Ectodermal cell (in vitro differentiated cells): ENCODE results near the gene GPR148.

ENCODE experiments used
- H3K27ac ChIP-seq: 2 replicates; pipeline ENCODE4 v1.7.0; 2013; ENCODE audit warnings: mild to moderate bottlenecking, low read depth, low read length; ENCODE audit not compliant: insufficient read depth, poor library complexity, severe bottlenecking
- H3K27me3 ChIP-seq: 2 replicates; pipeline ENCODE4 v1.7.0; 2013; ENCODE audit warnings: mild to moderate bottlenecking, low read length; ENCODE audit not compliant: insufficient read depth, control insufficient read depth, poor library complexity, severe bottlenecking
- H3K36me3 ChIP-seq: one replicate; pipeline ENCODE4 v1.7.0; 2013; ENCODE audit warnings: low read length; ENCODE audit not compliant: control insufficient read depth, insufficient read depth
- H3K4me1 ChIP-seq: one replicate; pipeline ENCODE4 v1.7.0; 2013; ENCODE audit warnings: low read length; ENCODE audit not compliant: control insufficient read depth, insufficient read depth
- H3K4me3 ChIP-seq: 2 replicates; pipeline ENCODE4 v1.7.0; 2013; ENCODE audit warnings: low read depth, low read length, control low read depth; ENCODE audit not compliant: insufficient read depth
- H3K9me3 ChIP-seq: 2 replicates; pipeline ENCODE4 v1.7.0; 2013; ENCODE audit warnings: mild to moderate bottlenecking, low read length, moderate library complexity; ENCODE audit not compliant: control insufficient read depth
- WGBS, 2 experiments: methylation state at CpG; one replicate each; pipeline ENCODE4 v1.1.7; 2013; ENCODE audit warnings: missing lambda C conversion rate in 2 of 2; 5-methylcytosine and 5-hydroxymethylcytosine counted together

GPR148 gene

DNA sequence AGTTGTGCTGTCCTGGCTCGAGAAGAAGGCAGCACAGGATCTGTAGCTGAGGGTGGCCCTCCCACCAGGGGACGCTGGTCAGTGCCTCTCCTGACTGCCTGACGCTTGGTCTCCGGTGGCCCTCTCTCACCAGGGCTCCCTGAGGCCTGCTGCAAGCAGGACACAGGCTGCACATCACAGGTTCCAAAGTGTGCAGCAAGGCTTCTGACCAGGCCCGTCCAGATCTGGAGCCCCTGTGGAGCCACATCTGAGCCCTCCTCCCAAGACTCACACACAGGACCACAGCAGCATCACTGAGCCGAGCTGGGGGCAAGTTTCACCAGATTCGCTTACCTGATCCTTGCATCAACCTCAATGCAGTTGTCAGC lies 38.5 kb downstream of the GPR148 start:
- Histone ChIP-seq H3K4me1 (no peaks in the 10 kb centered on the region), H3K36me3 (no peaks in the 10 kb centered on the region), H3K9me3 (no peaks in the 10 kb centered on the region), H3K4me3 (no peak overlapping the region), H3K27me3 (no peaks in the 10 kb centered on the region), H3K27ac (no peak overlapping the region)
- 81 to 86% methylated on average over 7 of the region's 7 CpGs for WGBS, 2 experiments

GRCh38 chr2:130768191-130768855 lies 39.5 kb downstream of the GPR148 start:
- no peaks in the 10 kb centered on the region for H3K4me1 ChIP-seq
- H3K27me3 ChIP-seq: no peaks in the 10 kb centered on the region
- no peaks in the 10 kb centered on the region for H3K9me3 ChIP-seq
- WGBS, 2 experiments: 91 to 92% methylated on average over 17 of the region's 17 CpGs
- no peak overlapping the region for H3K4me3 ChIP-seq
- H3K36me3 ChIP-seq: no peaks in the 10 kb centered on the region
- no peak overlapping the region for H3K27ac ChIP-seq

DNA sequence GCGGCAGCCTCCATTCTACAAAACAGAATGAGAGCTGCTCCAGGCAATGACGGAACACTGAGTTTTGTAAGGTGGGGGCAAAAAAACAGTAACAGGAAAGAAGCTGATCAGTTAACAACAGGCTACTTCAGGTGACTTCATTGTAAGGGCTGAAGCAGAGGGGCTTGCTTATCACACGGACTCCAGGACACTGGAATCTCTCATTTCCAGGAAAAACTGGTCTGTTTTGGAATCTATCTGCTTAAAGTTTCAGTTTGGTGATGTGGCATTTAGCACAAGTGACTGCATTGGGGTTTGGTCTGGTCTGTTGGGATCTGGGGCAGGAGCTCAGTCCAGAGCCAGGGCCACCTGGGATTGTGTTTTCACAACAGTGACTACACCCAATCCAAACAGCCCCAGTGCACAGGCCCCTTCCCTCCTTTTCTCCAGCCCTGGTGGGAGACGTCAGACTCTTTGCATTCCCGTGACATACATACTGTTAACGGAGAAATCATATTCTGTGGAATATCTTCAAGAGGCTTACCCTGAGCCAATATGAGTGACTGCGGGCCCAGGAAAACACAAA lies 40.6 kb downstream of the GPR148 start:
- 89 to 95% methylated on average over 7 of the region's 7 CpGs for WGBS, 2 experiments
- H3K4me3 ChIP-seq: no peak overlapping the region
- no peaks in the 10 kb centered on the region for H3K4me1 ChIP-seq
- no peaks in the 10 kb centered on the region for H3K27me3 ChIP-seq
- no peaks in the 10 kb centered on the region for H3K9me3 ChIP-seq
- no peak overlapping the region for H3K27ac ChIP-seq
- H3K36me3 ChIP-seq: no peaks in the 10 kb centered on the region

DNA sequence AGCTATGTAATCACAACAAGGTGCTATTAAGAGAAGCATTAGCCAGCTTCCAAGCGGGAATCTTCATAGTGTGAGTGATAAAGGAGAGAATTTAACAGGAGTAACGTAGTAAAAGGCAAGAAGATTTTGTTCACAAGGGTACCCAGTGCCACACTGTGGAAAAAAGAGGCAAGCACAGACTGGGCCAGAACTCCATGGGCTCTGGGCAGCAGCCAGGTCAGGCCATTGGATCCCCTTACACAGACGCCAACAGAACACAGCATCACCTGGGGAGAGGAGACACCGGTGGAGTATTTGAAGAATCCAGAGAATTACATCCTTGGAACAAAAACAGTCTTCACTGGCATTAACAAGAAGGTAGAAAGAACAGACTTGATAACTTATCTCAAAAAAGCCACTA lies 47.7 kb downstream of the GPR148 start:
- H3K27ac ChIP-seq: no peak overlapping the region
- no peaks in the 10 kb centered on the region for H3K27me3 ChIP-seq
- WGBS, 2 experiments: 68 to 70% methylated on average over 3 to 4 of the region's 4 CpGs

GRCh38 chr2:130778781-130779180 lies 49.9 kb downstream of the GPR148 start:
- Histone ChIP-seq H3K9me3 (no peaks in the 10 kb centered on the region), H3K36me3 (no peaks in the 10 kb centered on the region), H3K27ac (no peak overlapping the region), H3K4me1 (no peaks in the 10 kb centered on the region), H3K27me3 (no peaks in the 10 kb centered on the region), H3K4me3 (no peak overlapping the region)
- 96 to 97% methylated on average over 9 of the region's 9 CpGs for WGBS, 2 experiments

More for the DNA sequence above, 47.7 kb downstream of the GPR148 start:
- H3K36me3 ChIP-seq: no peaks in the 10 kb centered on the region
- no peaks in the 10 kb centered on the region for H3K9me3 ChIP-seq
- H3K4me1 ChIP-seq: no peaks in the 10 kb centered on the region
- H3K4me3 ChIP-seq: no peak overlapping the region
